NCI-H2081 (cell line): ENCODE results near the gene IGFALS.
"Not testable (repeated sequence)": the region's sequence is repeated elsewhere in the genome, so short reads cannot be mapped to it uniquely, and the experiment has no call there.

Experiments used
- DNase-seq, 2 experiments: peaks; one replicate each; lab custom pipeline; 2025; lab: John Stamatoyannopoulos, UW

Gene IGFALS

GRCh38 chr16:1818204-1818872, 24.8 kb upstream of the IGFALS start:
- no peak for DNase-seq

- no peak for DNase-seq
Measured at GRCh38 chr16:1817716-1818115, 24.2 kb upstream of the IGFALS start.

- no peak for DNase-seq
Measured at GRCh38 chr16:1817276-1817589, 23.7 kb upstream of the IGFALS start.

GRCh38 chr16:1816396-1817275, 23.1 kb upstream of the IGFALS start:
- no peak for DNase-seq

- DNase-seq = no peak
Measured at GRCh38 chr16:1815461-1815860, 22.0 kb upstream of the IGFALS start.

GRCh38 chr16:1812732-1813163, 19.2 kb upstream of the IGFALS start:
- peak; percentile 71 to 87 for DNase-seq

GRCh38 chr16:1810536-1810935, 17.0 kb upstream of the IGFALS start:
- DNase-seq = no peak

GRCh38 chr16:1810106-1810505, 16.6 kb upstream of the IGFALS start:
- DNase-seq = no peak

GRCh38 chr16:1809281-1809801, 15.8 kb upstream of the IGFALS start:
- DNase-seq = no peak

- no peak for DNase-seq
Measured at GRCh38 chr16:1808691-1809090, 15.2 kb upstream of the IGFALS start.

GRCh38 chr16:1807626-1808025, 14.1 kb upstream of the IGFALS start:
- DNase-seq = no peak

GRCh38 chr16:1800701-1801100, 7.2 kb upstream of the IGFALS start:
- no peak for DNase-seq

- DNase-seq = not testable (repeated sequence)
Measured at GRCh38 chr16:1799263-1799662, 5.8 kb upstream of the IGFALS start.

- DNase-seq = no peak
Measured at GRCh38 chr16:1794908-1795666, 1.6 kb upstream of the IGFALS start.

- no peak for DNase-seq
Measured at GRCh38 chr16:1794221-1794871, 841 bp upstream of the IGFALS start.

- DNase-seq = no peak
Measured at GRCh38 chr16:1792836-1793577, 498 bp downstream of the IGFALS start.

- no peak for DNase-seq
Measured at GRCh38 chr16:1791943-1792812, 1.3 kb downstream of the IGFALS start.

GRCh38 chr16:1791256-1791942, 2.1 kb downstream of the IGFALS start:
- DNase-seq = no peak

- no peak for DNase-seq
Measured at GRCh38 chr16:1790611-1791255, 2.8 kb downstream of the IGFALS start.
